Activated effector memory CD4-positive, alpha-beta T cell treated with Interleukin-2 at 50 U/mL for 16 hours (primary cell): ENCODE results near the gene TFDP2.
A peak's percentile ranks its signal among the peaks of the same experiment; 100 is the strongest.
"Not testable (repeated sequence)": the region's sequence is repeated elsewhere in the genome, so short reads cannot be mapped to it uniquely, and the experiment has no call there.

Experiments used
- DNase-seq: peaks from one replicate; pipeline ENCODE4 v3.0.0-alpha.2; 2020

TFDP2 gene

GRCh38 chr3:142148792-142149672 is at the start of gene TFDP2:
Gene TFDP2, minus strand, starts transcription at chr3:142149544. Its CDS starts 47,795 bp downstream, at chr3:142101749.
- DNase-seq = peak; percentile 79

GRCh38 chr3:142188846-142189245 is 39.5 kb upstream of the TFDP2 start:
- DNase-seq = no peak

GRCh38 chr3:142180761-142181362 is 31.5 kb upstream of the TFDP2 start:
- no peak for DNase-seq

DNA sequence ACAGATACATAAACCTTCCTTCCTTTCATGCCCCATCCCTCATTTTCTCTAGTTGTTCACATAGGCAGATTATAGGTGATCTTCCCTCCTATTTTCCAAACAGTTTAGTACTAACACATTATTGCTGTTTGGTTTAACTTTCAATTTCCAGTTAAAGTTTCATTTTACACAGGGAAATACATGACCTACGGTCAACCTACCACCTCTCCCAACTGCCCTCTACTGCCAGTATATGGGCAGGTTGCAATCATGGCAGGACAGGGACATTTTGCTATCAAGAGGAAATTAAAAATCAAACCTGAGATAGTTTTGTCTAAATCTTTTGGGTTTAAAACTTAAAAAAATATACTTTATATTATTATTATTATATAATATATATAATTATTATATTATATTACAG is 26.1 kb upstream of the TFDP2 start:
- no peak for DNase-seq

GRCh38 chr3:142174559-142174958 is 25.2 kb upstream of the TFDP2 start:
- DNase-seq = no peak

DNA sequence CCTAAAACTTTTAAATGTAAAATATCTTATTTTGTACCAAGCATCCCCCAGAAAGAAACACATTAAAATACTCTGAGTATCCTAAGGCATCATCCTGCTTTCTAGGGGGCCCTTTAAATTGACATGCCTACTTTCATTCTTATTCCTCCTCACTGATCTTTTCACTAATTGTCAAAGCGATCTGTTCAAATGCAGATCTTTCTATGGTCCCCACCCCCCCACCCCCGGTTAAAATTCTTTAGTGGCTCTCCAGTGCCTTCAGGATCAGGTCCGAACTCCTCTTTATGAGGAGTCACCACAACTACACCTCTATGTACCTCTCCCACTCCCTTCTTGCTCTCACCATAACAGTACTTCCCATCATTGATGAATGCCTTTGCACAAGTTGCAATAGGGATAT is 19.2 kb upstream of the TFDP2 start:
- no peak for DNase-seq

- no peak for DNase-seq
These were observed 15.8 kb upstream of the TFDP2 start for GRCh38 chr3:142165194-142165593.

- no peak for DNase-seq
These were observed 9.9 kb upstream of the TFDP2 start for GRCh38 chr3:142159083-142159740.

DNA sequence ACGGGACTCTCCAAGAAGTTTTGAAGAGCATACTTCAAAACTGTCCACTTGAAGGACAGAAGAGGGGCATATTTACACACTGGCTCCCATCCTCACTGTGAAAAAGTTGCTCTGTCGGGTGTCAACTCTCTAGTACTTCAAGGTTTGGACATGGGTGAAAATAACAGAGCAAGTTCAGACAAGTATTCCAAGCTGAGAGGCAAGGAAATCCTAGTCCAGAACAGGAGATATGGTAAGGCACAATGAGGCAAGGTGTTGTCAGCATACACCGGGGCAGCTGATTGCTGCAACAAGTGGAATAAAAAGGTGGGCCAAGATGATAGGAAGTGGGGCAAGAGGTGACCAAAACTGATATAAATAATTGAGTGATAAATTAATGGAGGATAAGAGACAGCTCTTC is 4.8 kb upstream of the TFDP2 start:
- DNase-seq = no peak

- DNase-seq = no peak
These were observed 3.0 kb upstream of the TFDP2 start for GRCh38 chr3:142152384-142152783.

GRCh38 chr3:142151828-142152227 is 2.5 kb upstream of the TFDP2 start:
- DNase-seq = no peak

DNA sequence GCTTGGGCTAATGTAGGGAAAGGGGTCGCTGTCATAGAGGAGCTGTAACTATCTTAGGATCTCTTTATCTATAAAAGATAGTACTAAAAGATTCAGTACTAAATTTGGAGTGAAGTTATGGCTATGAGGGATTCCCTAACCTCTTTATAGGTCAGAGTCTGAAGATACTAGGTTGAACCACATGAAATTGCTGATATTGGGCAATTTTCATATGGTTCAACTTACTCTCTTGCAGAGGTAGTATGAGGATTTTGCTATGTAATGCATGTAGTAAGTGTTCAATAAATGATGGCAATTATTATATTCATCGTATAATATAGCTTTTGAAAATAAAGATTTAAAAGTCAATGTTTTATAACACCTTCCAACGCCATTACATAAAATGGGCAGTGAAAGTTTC is 1.9 kb upstream of the TFDP2 start:
- DNase-seq = no peak

- DNase-seq = no peak
These were observed 927 bp upstream of the TFDP2 start for GRCh38 chr3:142150271-142150670.

- no peak for DNase-seq
These were observed 289 bp upstream of the TFDP2 start for GRCh38 chr3:142149673-142149992.

DNA sequence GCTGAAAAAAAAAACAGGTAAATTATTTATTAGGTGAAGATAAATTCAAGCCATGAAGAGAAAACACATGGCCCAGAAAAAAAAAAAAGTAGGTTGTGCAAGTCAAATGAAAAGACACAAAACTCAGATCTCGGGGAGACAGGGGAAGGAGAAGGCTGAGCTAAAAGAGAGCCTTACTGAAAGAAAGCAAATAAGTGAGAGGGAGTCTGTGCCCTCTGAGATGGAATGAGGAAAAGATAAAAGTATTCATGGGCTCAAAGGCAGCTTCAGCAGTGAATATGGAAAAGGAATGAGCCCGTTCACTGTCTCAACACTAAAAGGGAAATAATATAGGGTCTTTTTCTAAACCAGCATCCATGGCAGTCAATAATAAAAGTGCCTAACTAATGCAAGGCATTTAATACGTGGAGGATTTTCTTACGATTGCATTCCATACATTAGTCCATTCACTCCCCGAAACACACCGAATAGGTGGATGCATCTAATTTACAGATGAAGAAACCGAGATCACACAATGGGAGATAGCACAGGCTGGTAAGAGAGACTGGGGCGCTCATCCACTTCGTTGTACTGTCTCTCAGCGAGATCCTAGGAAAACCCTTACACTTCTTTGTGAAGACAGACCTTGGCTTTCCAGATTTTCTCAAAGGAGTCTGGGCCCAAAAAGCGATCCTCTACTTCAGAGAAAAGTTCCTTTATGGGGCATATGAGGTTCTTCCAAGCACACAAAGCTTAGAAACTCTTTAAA is 1.1 kb downstream of the TFDP2 start:
- DNase-seq = no peak

GRCh38 chr3:142144587-142144986 is 4.8 kb downstream of the TFDP2 start:
- DNase-seq = not testable (repeated sequence)

DNA sequence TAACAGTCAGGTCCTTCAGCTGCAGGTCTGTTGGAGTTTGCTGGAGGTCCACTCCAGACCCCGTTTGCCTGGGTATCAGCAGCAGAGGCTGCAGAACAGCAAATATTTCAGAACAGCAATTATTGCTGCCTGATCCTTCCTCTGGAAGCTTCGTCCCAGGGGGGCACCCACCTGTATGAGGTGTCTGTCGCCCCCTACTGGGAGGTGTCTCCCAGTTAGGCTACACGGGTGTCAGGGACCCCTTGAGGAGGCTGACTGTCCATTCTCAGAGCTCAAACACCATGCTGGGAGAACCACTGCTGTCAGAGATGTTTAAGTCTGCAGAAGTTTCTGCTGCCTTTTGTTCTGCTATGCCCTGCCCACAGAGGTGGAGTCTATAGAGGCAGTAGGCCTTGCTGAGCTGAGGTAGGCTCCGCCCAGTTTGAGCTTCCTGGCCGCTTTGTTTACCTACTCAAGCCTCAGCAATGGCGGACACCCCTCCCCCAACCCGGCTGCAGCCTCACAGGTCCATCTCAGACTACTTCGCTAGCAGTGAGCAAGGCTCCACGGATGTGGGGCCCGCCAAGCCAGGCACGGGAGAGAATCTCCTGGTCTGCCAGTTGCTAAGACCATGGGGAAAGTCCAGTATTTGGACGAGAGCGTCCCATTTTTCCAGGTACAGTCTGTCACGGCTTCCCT is 8.6 kb downstream of the TFDP2 start:
- not testable (repeated sequence) for DNase-seq

DNA sequence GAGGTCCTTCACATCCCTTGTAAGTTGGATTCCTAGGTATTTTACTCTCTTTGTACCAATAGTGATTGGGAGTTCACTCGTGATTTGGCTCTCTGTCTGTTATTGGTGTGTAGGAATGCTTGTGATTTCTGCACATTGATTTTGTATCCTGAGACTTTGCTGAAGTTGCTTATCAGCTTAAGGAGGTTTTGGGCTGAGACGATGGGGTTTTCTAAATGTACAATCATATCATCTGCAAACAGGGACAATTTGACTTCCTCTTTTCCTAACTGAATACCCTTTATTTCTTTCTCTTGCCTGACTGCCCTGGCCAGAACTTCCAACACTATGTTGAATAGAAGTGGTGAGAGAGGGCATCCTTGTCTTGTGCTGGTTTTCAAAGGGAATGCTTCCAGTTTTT is 12.3 kb downstream of the TFDP2 start:
- DNase-seq = not testable (repeated sequence)

DNA sequence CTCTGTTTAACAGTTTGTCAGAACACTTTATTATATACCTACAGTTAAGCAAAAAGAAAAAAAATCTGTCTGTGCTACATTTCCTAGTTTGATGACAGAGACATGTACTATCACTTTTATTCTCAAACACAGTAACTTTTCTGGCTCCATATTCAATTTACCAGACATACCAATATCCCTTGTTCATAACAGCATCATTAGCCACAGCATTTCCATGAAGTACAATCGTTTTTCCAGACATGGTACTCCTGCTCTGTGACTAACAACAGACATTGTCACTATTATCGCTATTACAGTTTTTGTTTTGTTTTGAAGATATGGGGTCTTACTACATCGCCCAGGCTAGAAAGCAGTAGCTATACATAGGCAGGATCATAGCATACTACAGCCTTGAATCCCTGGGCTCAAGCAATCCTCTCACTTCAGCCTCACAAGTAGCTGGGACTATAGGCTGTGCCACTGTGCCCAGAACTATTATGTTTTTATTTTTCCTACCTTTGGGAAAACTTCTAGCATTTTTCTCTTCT is 14.5 kb downstream of the TFDP2 start:
- DNase-seq = no peak

- no peak for DNase-seq
These were observed 19.7 kb downstream of the TFDP2 start for GRCh38 chr3:142129516-142130171.

GRCh38 chr3:142127941-142128658 is 21.2 kb downstream of the TFDP2 start:
- no peak for DNase-seq
